ENCODE measurements around the gene CDH4.

DNA sequence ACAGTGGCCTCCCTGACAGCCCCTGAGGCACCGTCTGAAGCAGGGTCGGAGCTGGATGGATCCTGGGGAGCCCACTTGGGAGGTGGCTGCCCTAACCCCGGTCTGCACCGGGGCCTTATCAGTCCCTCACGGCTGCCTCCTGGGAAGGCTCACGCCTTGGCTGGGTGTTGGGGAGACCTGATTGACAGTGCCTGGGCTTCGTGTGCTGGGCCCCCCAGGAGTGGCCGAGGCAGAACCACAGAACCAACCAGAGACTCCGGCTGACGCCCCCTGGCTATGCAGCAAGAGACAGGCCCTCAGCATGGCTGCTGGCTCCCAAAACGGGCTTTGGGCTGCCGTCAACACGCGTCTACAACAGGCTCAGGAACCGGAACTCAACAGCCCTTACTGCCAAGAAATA, 594.0 kb downstream of the CDH4 start:
- TF ChIP-seq CTCF (conservative IDR thresholded peaks at IDR 0.05) (no peak), ZFX (IDR thresholded peaks at IDR 0.05) (no peak)

Measured in C4-2B (cell line).